Left lung (tissue), 10 donors: ENCODE results near the gene FCRL2. TPM values are rescaled to one million over a fixed set of nuclear protein-coding genes. Genes with fewer than 3 reads are reported as not detected.
"Not testable (repeated sequence)": the region's sequence is repeated elsewhere in the genome, so short reads cannot be mapped to it uniquely, and the experiment has no call there.

Source experiments
- ATAC-seq: fragments of 200-7000 bp; cut with Tn5 transposase; one replicate; pipeline ENCODE4 v1.9.1; 2020; ENCODE audit warnings: moderate library complexity
- DNase-seq, 4 donors: peaks; one replicate each; pipeline ENCODE4 v3.0.0-alpha.2; 2013 to 2020
- H3K27ac ChIP-seq, 2 donors: fragments of 200-600 bp; sonication (generic) in 1 of 2; one replicate each; pipeline versions ENCODE4 v1.5.0 to v1.8.0; 2020 to 2021
- H3K27me3 ChIP-seq, 2 donors: fragments of 200-600 bp; sonication (generic) in 1 of 2; one replicate each; pipeline versions ENCODE4 v1.5.0 to v1.8.0; 2020 to 2021
- H3K36me3 ChIP-seq, 2 donors: fragments of 200-600 bp; sonication (generic) in 1 of 2; one replicate each; pipeline versions ENCODE4 v1.5.0 to v1.8.0; 2020 to 2021
- H3K4me1 ChIP-seq, 2 donors: fragments of 200-600 bp; one replicate each; pipeline ENCODE4 v1.8.0; 2021
- H3K4me3 ChIP-seq, 2 donors: fragments of 200-600 bp; sonication (generic) in 1 of 2; one replicate each; pipeline versions ENCODE4 v1.5.0 to v1.8.0; 2020 to 2021; ENCODE audit warnings: mild to moderate bottlenecking in 1 of 2
- H3K9me3 ChIP-seq, 2 donors: fragments of 200-600 bp; sonication (generic) in 1 of 2; one replicate each; pipeline versions ENCODE4 v1.5.0 to v1.8.0; 2020 to 2021
- CTCF ChIP-seq, 2 donors: fragments of 200-600 bp; sonication (generic) in 1 of 2; IDR thresholded peaks; one replicate each; pipeline versions ENCODE4 v1.5.0 to v1.8.0; 2021; ENCODE audit warnings: antibody characterized with exemption in 2 of 2
- intact Hi-C, 2 donors: fragments of 100-400 bp; cut with DNase I; formaldehyde crosslinking; loops; one replicate each; pipeline versions ENCODE4 v1.11.2 to v1.14.2; 2022
- polyA plus RNA-seq, 6 donors: library from polyadenylated mRNA; unstranded; fragments of 120-200 nt; gene quantifications; one replicate each; pipeline ENCODE4 v1.2.1, GENCODE V29; 2013; ENCODE audit not compliant: insufficient read length in 6 of 6
- total RNA-seq, 2 donors: library from RNA; stranded (reverse); fragmentation: NEBNext Ultra II Directional; extraction: Animal tissue kit (Norgen Biotek cat#: 25700); gene quantifications; one replicate each; pipeline ENCODE4 v1.2.1, GENCODE V29; 2021
- donor health status: DM: no; HTN: yes; CAD: no.
- donor health status: DM: no; HTN: no; CAD: no.

Gene FCRL2
- total and polyA plus RNA-seq, 8 donors: 0.08 to 0.99 (median 0.15) TPM; not detected in 2

- Histone ChIP-seq H3K9me3 (no peaks in the 10 kb centered on the region), H3K27me3 (no peaks in the 10 kb centered on the region), H3K36me3 (no peaks in the 10 kb centered on the region), H3K4me1 (no peaks in the 10 kb centered on the region), H3K27ac (no peak overlapping the region), H3K4me3 (no peak overlapping the region)
- DNase-seq (no peak), ATAC-seq (no peak)
- TF ChIP-seq CTCF (IDR thresholded peaks at IDR 0.05): no peak
- intact Hi-C loops: no loop called here
Measured at GRCh38 chr1:157753611-157754010, 23.3 kb downstream of the FCRL2 start.

GRCh38 chr1:157751283-157751682 lies 25.6 kb downstream of the FCRL2 start:
- no peak for DNase-seq
- no peak overlapping the region for H3K27ac ChIP-seq
- H3K4me1 ChIP-seq: no peaks in the 10 kb centered on the region
- no peak for ATAC-seq
- no peaks in the 10 kb centered on the region for H3K36me3 ChIP-seq
- H3K27me3 ChIP-seq: no peaks in the 10 kb centered on the region
- no peak for TF ChIP-seq CTCF (IDR thresholded peaks at IDR 0.05)
- H3K9me3 ChIP-seq: no peaks in the 10 kb centered on the region
- no peak overlapping the region for H3K4me3 ChIP-seq
- intact Hi-C loops: no loop called here

GRCh38 chr1:157748262-157748817 lies 28.6 kb downstream of the FCRL2 start:
- Histone ChIP-seq H3K27me3 (no peaks in the 10 kb centered on the region), H3K4me1 (no peaks in the 10 kb centered on the region), H3K4me3 (no peak overlapping the region), H3K36me3 (no peaks in the 10 kb centered on the region), H3K9me3 (no peaks in the 10 kb centered on the region), H3K27ac (no peak overlapping the region)
- no peak for TF ChIP-seq CTCF (IDR thresholded peaks at IDR 0.05)
- DNase-seq (no peak), ATAC-seq (no peak)
- intact Hi-C loops: no loop called here

DNA sequence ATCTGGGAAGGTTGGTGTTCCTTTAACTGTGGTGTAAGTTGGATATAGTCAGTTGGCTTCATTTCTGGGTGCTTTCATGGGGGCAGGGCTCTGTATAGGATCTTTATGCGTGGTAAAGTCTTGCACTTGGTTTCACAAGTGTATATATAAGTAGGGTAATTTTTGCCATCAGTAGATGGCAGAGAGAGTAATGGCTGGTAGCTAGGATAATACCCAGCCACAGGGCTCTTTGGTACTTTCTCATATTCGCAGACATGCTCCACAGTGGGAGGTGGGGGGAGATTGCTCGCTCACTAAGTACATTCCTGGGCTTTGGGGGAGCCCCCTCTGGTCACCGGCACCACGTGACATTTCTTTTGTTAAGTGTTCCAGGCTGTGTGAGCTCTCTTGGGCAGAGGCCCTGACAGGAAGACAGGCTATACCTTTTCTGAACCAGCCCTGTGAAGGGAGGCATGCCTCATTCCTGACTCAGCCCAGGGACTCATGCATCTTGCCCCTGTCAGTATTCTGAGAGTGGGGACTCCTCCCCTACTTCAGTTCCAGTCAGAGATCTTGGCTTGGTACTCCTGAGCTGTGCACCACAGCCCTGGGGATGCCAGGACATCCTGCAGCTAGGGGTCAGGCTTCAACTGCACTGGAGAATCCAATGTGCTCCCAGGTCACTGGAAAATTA lies 37.6 kb downstream of the FCRL2 start:
- Histone ChIP-seq H3K36me3 (no peaks in the 10 kb centered on the region), H3K4me1 (no peaks in the 10 kb centered on the region), H3K27me3 (no peaks in the 10 kb centered on the region), H3K4me3 (no peak overlapping the region), H3K27ac (no peak overlapping the region), H3K9me3 (no peaks in the 10 kb centered on the region)
- DNase-seq (no peak), ATAC-seq (no peak)
- intact Hi-C loops: no loop called here
- TF ChIP-seq CTCF (IDR thresholded peaks at IDR 0.05): no peak

GRCh38 chr1:157735991-157736390 lies 40.9 kb downstream of the FCRL2 start:
- H3K9me3 ChIP-seq, H3K27me3 ChIP-seq, H3K4me3 ChIP-seq, H3K4me1 ChIP-seq, H3K27ac ChIP-seq, H3K36me3 ChIP-seq, intact Hi-C loops, DNase-seq, ATAC-seq: not testable (repeated sequence)

- DNase-seq (no peak), ATAC-seq (peak; percentile 15)
- H3K36me3 ChIP-seq: no peaks in the 10 kb centered on the region
- no peaks in the 10 kb centered on the region for H3K27me3 ChIP-seq
- intact Hi-C loops: no loop called here
- TF ChIP-seq CTCF (IDR thresholded peaks at IDR 0.05): no peak
- no peak overlapping the region for H3K4me3 ChIP-seq
- H3K9me3 ChIP-seq: no peaks in the 10 kb centered on the region
- H3K27ac ChIP-seq: no peak overlapping the region
- no peaks in the 10 kb centered on the region for H3K4me1 ChIP-seq
Measured at GRCh38 chr1:157734321-157734720, 42.6 kb downstream of the FCRL2 start.
